HEK293 (cell line): ENCODE data around the gene NUAK1.

Experiments
- FEZF1 ChIP-seq: fragments of 450-650 bp; formaldehyde crosslinking; IDR thresholded peaks from 2 replicates; pipeline ENCODE4 v1.5.1; 2016; ENCODE audit warnings: missing biosample characterization, missing genetic modification characterization
- GLI2 ChIP-seq: fragments of 450-650 bp; formaldehyde crosslinking; IDR thresholded peaks from 2 replicates; pipeline ENCODE4; 2017; ENCODE audit warnings: missing biosample characterization, missing genetic modification characterization, low read depth, borderline replicate concordance
- KLF7 ChIP-seq: fragments of 450-650 bp; formaldehyde crosslinking; IDR thresholded peaks from 2 replicates; pipeline ENCODE4 v1.5.1; 2016; ENCODE audit warnings: missing biosample characterization, missing genetic modification characterization, borderline replicate concordance
- KLF8 ChIP-seq: fragments of 450-650 bp; formaldehyde crosslinking; IDR thresholded peaks from 2 replicates; pipeline ENCODE4 v1.5.1; 2016; ENCODE audit warnings: missing biosample characterization, missing genetic modification characterization
- SP7 ChIP-seq: fragments of 450-650 bp; formaldehyde crosslinking; IDR thresholded peaks from 2 replicates; pipeline ENCODE4 v1.5.1; 2016; ENCODE audit warnings: missing biosample characterization, missing genetic modification characterization
- ZBTB20 ChIP-seq: fragments of 450-650 bp; formaldehyde crosslinking; IDR thresholded peaks from 2 replicates; pipeline ENCODE4 v1.5.1; 2016; ENCODE audit warnings: missing biosample characterization, missing genetic modification characterization
- ZBTB8A ChIP-seq: fragments of 450-650 bp; formaldehyde crosslinking; IDR thresholded peaks from 2 replicates; pipeline ENCODE4 v1.5.1; 2016; ENCODE audit warnings: missing biosample characterization, missing genetic modification characterization
- ZEB2 ChIP-seq: fragments of 450-650 bp; formaldehyde crosslinking; IDR thresholded peaks from 2 replicates; pipeline ENCODE4 v1.5.1; 2016; ENCODE audit warnings: missing biosample characterization, missing genetic modification characterization
- ZFP37 ChIP-seq: fragments of 450-650 bp; formaldehyde crosslinking; IDR thresholded peaks from 2 replicates; pipeline ENCODE4 v1.5.1; 2016; ENCODE audit warnings: missing biosample characterization, missing genetic modification characterization
- ZIC2 ChIP-seq: fragments of 450-650 bp; formaldehyde crosslinking; IDR thresholded peaks from 2 replicates; pipeline ENCODE4 v1.5.1; 2016; ENCODE audit warnings: missing biosample characterization, missing genetic modification characterization
- ZNF121 ChIP-seq: fragments of 450-650 bp; formaldehyde crosslinking; IDR thresholded peaks from 2 replicates; pipeline ENCODE4 v1.5.1; 2016; ENCODE audit warnings: missing biosample characterization, missing genetic modification characterization
- ZNF19 ChIP-seq: fragments of 450-650 bp; formaldehyde crosslinking; IDR thresholded peaks from 2 replicates; pipeline ENCODE4; 2016; ENCODE audit warnings: missing biosample characterization, missing genetic modification characterization, low read depth
- ZNF335 ChIP-seq: fragments of 450-650 bp; formaldehyde crosslinking; conservative IDR thresholded peaks from 2 replicates; pipeline ENCODE4 v1.5.1; 2016; ENCODE audit warnings: missing biosample characterization, missing genetic modification characterization
- ZNF416 ChIP-seq: fragments of 450-650 bp; formaldehyde crosslinking; IDR thresholded peaks from 2 replicates; pipeline ENCODE4 v1.5.1; 2016; ENCODE audit warnings: missing biosample characterization, missing genetic modification characterization
- ZNF423 ChIP-seq: fragments of 450-650 bp; formaldehyde crosslinking; IDR thresholded peaks from 2 replicates; pipeline ENCODE4 v1.5.1; 2016; ENCODE audit warnings: missing biosample characterization, missing genetic modification characterization
- ZNF501 ChIP-seq: fragments of 450-650 bp; formaldehyde crosslinking; IDR thresholded peaks from 2 replicates; pipeline ENCODE4 v1.5.1; 2016; ENCODE audit warnings: missing biosample characterization, missing genetic modification characterization
- ZNF623 ChIP-seq: fragments of 450-650 bp; formaldehyde crosslinking; IDR thresholded peaks from 2 replicates; pipeline ENCODE4 v1.5.1; 2016; ENCODE audit warnings: missing biosample characterization, missing genetic modification characterization
- ZNF629 ChIP-seq: fragments of 450-650 bp; formaldehyde crosslinking; IDR thresholded peaks from 2 replicates; pipeline ENCODE4 v1.5.1; 2017; ENCODE audit warnings: missing biosample characterization, missing genetic modification characterization
- ZNF747 ChIP-seq: fragments of 450-650 bp; formaldehyde crosslinking; IDR thresholded peaks from 2 replicates; pipeline ENCODE4 v1.5.1; 2016; ENCODE audit warnings: missing biosample characterization, missing genetic modification characterization
- ZNF837 ChIP-seq: fragments of 450-650 bp; formaldehyde crosslinking; IDR thresholded peaks from 2 replicates; pipeline ENCODE4 v1.5.1; 2016; ENCODE audit warnings: missing biosample characterization, missing genetic modification characterization
- TF ChIP-seq, protein P1 (sequence below): fragments of 450-650 bp; formaldehyde crosslinking; conservative IDR thresholded peaks from 2 replicates; pipeline ENCODE4 v1.5.1; 2016; ENCODE audit warnings: low read depth, missing biosample characterization, missing genetic modification characterization
- TF ChIP-seq, protein P2 (sequence below): fragments of 450-650 bp; formaldehyde crosslinking; IDR thresholded peaks from 2 replicates; pipeline ENCODE4 v1.5.1; 2017; ENCODE audit warnings: missing biosample characterization, missing genetic modification characterization
- TF ChIP-seq, protein P3 (sequence below): fragments of 450-650 bp; IDR thresholded peaks from 2 replicates; pipeline ENCODE4 v1.5.1; 2018; ENCODE audit warnings: missing biosample characterization, mild to moderate bottlenecking, missing genetic modification characterization
- TF ChIP-seq, protein P4 (sequence below): fragments of 450-650 bp; formaldehyde crosslinking; IDR thresholded peaks from 2 replicates; pipeline ENCODE4 v1.5.1; 2016; ENCODE audit warnings: missing biosample characterization, missing genetic modification characterization
- TF ChIP-seq, protein P5 (sequence below): fragments of 450-650 bp; formaldehyde crosslinking; IDR thresholded peaks from 2 replicates; pipeline ENCODE4 v1.5.1; 2016; ENCODE audit warnings: missing biosample characterization, missing genetic modification characterization
- TF ChIP-seq, protein P6 (sequence below): fragments of 450-650 bp; formaldehyde crosslinking; IDR thresholded peaks from 2 replicates; pipeline ENCODE4 v1.5.1; 2016; ENCODE audit warnings: missing biosample characterization, missing genetic modification characterization

The NUAK1 gene

DNA sequence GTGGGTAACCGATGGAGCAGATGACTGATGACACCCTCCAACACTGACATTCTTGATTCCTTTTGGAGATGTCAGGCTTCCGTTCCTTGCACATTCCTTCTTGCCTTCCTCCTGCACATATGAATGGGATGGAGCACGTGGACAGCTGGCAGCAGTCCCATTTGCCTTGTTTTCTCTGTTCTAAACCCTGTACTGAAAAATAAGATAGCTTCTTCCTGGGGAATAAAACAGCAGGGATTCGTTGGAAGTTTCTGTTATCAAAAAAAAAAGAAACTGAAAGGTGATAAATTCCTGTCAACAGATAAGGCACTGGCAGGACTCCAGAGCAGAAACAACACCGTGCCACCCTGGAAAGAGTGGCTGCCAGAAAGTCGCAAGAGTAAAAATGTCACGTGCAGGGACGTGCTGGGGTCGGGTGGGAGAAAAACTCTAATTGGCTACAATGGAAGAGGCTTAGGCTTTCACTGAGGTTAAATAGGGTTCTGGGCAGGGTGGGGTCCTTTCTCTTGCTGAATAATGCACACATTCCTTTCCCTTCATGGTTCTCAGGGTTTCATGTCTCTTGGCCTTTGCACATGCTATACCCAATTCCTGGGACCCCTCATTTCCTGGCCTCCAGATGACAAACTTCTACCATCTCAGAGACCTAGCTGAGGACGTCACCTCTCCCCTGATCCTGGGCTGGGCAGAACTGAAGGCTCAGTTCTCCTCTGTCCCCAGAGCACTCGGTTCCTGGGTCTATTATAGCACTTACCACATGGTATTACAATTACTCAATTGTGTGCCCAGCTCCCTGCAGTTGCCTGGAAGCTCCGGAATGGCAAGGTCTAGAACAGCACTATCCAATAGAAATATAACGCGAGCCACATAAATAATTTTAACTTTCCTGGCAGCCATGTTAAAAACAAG is 7.0 kb upstream of the NUAK1 start (continued):
- TF ChIP-seq GLI2 (tag by site-specific recombination) = peak; percentile 60; the same call in 1 of the 2 replicates
- no peak for TF ChIP-seq ZNF837
- TF ChIP-seq ZNF19 = 0 out of 2 replicates have a peak, but pooled peaks have one; percentile 39
- peak; percentile 39; the same call in 1 of the 2 replicates for TF ChIP-seq ZNF423
- TF ChIP-seq, protein P1, sequence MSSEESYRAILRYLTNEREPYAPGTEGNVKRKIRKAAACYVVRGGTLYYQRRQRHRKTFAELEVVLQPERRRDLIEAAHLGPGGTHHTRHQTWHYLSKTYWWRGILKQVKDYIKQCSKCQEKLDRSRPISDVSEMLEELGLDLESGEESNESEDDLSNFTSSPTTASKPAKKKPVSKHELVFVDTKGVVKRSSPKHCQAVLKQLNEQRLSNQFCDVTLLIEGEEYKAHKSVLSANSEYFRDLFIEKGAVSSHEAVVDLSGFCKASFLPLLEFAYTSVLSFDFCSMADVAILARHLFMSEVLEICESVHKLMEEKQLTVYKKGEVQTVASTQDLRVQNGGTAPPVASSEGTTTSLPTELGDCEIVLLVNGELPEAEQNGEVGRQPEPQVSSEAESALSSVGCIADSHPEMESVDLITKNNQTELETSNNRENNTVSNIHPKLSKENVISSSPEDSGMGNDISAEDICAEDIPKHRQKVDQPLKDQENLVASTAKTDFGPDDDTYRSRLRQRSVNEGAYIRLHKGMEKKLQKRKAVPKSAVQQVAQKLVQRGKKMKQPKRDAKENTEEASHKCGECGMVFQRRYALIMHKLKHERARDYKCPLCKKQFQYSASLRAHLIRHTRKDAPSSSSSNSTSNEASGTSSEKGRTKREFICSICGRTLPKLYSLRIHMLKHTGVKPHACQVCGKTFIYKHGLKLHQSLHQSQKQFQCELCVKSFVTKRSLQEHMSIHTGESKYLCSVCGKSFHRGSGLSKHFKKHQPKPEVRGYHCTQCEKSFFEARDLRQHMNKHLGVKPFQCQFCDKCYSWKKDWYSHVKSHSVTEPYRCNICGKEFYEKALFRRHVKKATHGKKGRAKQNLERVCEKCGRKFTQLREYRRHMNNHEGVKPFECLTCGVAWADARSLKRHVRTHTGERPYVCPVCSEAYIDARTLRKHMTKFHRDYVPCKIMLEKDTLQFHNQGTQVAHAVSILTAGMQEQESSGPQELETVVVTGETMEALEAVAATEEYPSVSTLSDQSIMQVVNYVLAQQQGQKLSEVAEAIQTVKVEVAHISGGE = 0 out of 2 replicates have a peak, but pooled peaks have one; percentile 19
- peak; percentile 72 for TF ChIP-seq ZNF335 (tag by site-specific recombination)
- peak; percentile 35; the same call in 1 of the 2 replicates for TF ChIP-seq ZBTB8A (tag by site-specific recombination)
- TF ChIP-seq, protein P2, sequence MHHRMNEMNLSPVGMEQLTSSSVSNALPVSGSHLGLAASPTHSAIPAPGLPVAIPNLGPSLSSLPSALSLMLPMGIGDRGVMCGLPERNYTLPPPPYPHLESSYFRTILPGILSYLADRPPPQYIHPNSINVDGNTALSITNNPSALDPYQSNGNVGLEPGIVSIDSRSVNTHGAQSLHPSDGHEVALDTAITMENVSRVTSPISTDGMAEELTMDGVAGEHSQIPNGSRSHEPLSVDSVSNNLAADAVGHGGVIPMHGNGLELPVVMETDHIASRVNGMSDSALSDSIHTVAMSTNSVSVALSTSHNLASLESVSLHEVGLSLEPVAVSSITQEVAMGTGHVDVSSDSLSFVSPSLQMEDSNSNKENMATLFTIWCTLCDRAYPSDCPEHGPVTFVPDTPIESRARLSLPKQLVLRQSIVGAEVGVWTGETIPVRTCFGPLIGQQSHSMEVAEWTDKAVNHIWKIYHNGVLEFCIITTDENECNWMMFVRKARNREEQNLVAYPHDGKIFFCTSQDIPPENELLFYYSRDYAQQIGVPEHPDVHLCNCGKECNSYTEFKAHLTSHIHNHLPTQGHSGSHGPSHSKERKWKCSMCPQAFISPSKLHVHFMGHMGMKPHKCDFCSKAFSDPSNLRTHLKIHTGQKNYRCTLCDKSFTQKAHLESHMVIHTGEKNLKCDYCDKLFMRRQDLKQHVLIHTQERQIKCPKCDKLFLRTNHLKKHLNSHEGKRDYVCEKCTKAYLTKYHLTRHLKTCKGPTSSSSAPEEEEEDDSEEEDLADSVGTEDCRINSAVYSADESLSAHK (tag by site-specific recombination) = peak; percentile 90
- peak; percentile 55; the same call in 1 of the 2 replicates for TF ChIP-seq ZBTB20
- TF ChIP-seq, protein P3, sequence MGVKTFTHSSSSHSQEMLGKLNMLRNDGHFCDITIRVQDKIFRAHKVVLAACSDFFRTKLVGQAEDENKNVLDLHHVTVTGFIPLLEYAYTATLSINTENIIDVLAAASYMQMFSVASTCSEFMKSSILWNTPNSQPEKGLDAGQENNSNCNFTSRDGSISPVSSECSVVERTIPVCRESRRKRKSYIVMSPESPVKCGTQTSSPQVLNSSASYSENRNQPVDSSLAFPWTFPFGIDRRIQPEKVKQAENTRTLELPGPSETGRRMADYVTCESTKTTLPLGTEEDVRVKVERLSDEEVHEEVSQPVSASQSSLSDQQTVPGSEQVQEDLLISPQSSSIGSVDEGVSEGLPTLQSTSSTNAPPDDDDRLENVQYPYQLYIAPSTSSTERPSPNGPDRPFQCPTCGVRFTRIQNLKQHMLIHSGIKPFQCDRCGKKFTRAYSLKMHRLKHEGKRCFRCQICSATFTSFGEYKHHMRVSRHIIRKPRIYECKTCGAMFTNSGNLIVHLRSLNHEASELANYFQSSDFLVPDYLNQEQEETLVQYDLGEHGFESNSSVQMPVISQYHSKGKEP (tag by site-specific recombination) = peak; percentile 38; the same call in 1 of the 2 replicates
- peak; percentile 67 for TF ChIP-seq ZIC2 (tag by site-specific recombination)
- TF ChIP-seq ZEB2 (tag by site-specific recombination) = peak; percentile 32; the same call in 1 of the 2 replicates
- TF ChIP-seq ZNF416 (tag by site-specific recombination) = no peak
- peak; percentile 79 for TF ChIP-seq FEZF1 (tag by site-specific recombination)
- 0 out of 2 replicates have a peak, but pooled peaks have one; percentile 16 for TF ChIP-seq ZNF501 (tag by site-specific recombination)
- TF ChIP-seq KLF8 (tag by site-specific recombination) = peak; percentile 53
- TF ChIP-seq, protein P4, sequence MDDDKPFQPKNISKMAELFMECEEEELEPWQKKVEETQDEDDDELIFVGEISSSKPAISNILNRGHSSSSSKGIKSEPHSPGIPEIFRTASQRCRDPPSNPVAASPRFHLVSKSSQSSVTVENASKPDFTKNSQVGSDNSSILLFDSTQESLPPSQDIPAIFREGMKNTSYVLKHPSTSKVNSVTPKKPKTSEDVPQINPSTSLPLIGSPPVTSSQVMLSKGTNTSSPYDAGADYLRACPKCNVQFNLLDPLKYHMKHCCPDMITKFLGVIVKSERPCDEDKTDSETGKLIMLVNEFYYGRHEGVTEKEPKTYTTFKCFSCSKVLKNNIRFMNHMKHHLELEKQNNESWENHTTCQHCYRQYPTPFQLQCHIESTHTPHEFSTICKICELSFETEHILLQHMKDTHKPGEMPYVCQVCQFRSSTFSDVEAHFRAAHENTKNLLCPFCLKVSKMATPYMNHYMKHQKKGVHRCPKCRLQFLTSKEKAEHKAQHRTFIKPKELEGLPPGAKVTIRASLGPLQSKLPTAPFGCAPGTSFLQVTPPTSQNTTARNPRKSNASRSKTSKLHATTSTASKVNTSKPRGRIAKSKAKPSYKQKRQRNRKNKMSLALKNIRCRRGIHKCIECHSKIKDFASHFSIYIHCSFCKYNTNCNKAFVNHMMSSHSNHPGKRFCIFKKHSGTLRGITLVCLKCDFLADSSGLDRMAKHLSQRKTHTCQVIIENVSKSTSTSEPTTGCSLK (tag by site-specific recombination) = no peak
- TF ChIP-seq ZFP37 (tag by site-specific recombination) = peak; percentile 100
- TF ChIP-seq, protein P5, sequence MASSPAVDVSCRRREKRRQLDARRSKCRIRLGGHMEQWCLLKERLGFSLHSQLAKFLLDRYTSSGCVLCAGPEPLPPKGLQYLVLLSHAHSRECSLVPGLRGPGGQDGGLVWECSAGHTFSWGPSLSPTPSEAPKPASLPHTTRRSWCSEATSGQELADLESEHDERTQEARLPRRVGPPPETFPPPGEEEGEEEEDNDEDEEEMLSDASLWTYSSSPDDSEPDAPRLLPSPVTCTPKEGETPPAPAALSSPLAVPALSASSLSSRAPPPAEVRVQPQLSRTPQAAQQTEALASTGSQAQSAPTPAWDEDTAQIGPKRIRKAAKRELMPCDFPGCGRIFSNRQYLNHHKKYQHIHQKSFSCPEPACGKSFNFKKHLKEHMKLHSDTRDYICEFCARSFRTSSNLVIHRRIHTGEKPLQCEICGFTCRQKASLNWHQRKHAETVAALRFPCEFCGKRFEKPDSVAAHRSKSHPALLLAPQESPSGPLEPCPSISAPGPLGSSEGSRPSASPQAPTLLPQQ (tag by site-specific recombination) = peak; percentile 56
- TF ChIP-seq ZNF623 (tag by site-specific recombination) = peak; percentile 95
- TF ChIP-seq ZNF629 (tag by site-specific recombination) = peak; percentile 37; the same call in 1 of the 2 replicates
- TF ChIP-seq, protein P6, sequence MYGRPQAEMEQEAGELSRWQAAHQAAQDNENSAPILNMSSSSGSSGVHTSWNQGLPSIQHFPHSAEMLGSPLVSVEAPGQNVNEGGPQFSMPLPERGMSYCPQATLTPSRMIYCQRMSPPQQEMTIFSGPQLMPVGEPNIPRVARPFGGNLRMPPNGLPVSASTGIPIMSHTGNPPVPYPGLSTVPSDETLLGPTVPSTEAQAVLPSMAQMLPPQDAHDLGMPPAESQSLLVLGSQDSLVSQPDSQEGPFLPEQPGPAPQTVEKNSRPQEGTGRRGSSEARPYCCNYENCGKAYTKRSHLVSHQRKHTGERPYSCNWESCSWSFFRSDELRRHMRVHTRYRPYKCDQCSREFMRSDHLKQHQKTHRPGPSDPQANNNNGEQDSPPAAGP = no peak
- peak; percentile 18; the same call in 1 of the 2 replicates for TF ChIP-seq KLF7
- no peak for TF ChIP-seq ZNF747 (tag by site-specific recombination)
- TF ChIP-seq ZNF121 = no peak
- peak; percentile 37; the same call in 1 of the 2 replicates for TF ChIP-seq SP7 (tag by site-specific recombination)
